Motor neuron (in vitro differentiated cells): Measurements from ENCODE around the gene PDE4C. TPM values are rescaled to one million over a fixed set of nuclear protein-coding genes. Genes with fewer than 3 reads are reported as not detected.

Experiments used
- ATAC-seq, 8 experiments: fragments of 200-7000 bp; cut with Tn5 transposase; replicated peaks in 6 of 8; 2 replicates each; pipeline ENCODE4 v1.8.0; 2021; ENCODE audit warnings: mild to moderate bottlenecking in 8 of 8, moderate library complexity in 8 of 8
- H3K27ac ChIP-seq, 2 donors: fragments of 250-450 bp; sonication (Bioruptor Pico); 2 replicates each; pipeline ENCODE4 v1.9.0; 2021; ENCODE audit warnings: antibody characterized with exemption in 2 of 2, mild to moderate bottlenecking in 2 of 2, moderate library complexity in 1 of 2
- H3K4me1 ChIP-seq, 2 donors: fragments of 250-450 bp; sonication (Bioruptor Pico); replicated peaks in 1 of 2; 2 replicates each; pipeline ENCODE4 v1.6.1; 2021; ENCODE audit warnings: antibody characterized with exemption in 2 of 2, mild to moderate bottlenecking in 2 of 2, moderate library complexity in 1 of 2
- H3K4me3 ChIP-seq, 5 donors: fragments of 250-450 bp; sonication (Bioruptor Pico); 2 replicates each; pipeline ENCODE4 v1.9.0; 2021; ENCODE audit warnings: antibody characterized with exemption in 5 of 5, mild to moderate bottlenecking in 5 of 5, moderate library complexity in 4 of 5
- WGBS, 10 experiments: fragments of 450-650 bp; shearing (Covaris generic); methylation state at CpG; one replicate each; pipeline ENCODE4 v1.0.0; 2022; 5-methylcytosine and 5-hydroxymethylcytosine counted together
- in situ Hi-C, 9 experiments: fragments of 400-800 bp; cut with MboI; loops; one replicate each; pipeline ENCODE4 v1.15.0; 2021; ENCODE audit warnings: low sequenced_read_pairs in 9 of 9, low pct_unique_long_range_greater_than_20kb in 2 of 9; ENCODE audit not compliant: unreplicated experiment in 9 of 9
- total RNA-seq, 8 experiments: library from RNA; unstranded; fragments of 300-600 nt; gene quantifications; 2 replicates each; pipeline versions ENCODE4 v1.2.3 to v1.2.4, GENCODE V29; 2022

PDE4C gene
- total RNA-seq, 8 experiments from 2014 or later = 1.3 to 4.3 (median 2.5) TPM

GRCh38 chr19:18251587-18252369 lies 25.5 kb upstream of the PDE4C start:
- in situ Hi-C loops = no loop called here
- no peak overlapping the region for H3K27ac ChIP-seq
- 0 to 35% (median 0%) methylated on average over 2 to 10 of the region's 23 CpGs; no CpG with 5 or more reads in 6 of the 10 experiments for WGBS, 10 experiments
- no peak overlapping the region for H3K4me3 ChIP-seq
- peak; percentile 63 to 88 (median 78) for ATAC-seq
- no peaks in the 10 kb centered on the region for H3K4me1 ChIP-seq

- Histone ChIP-seq H3K27ac (no peak overlapping the region), H3K4me3 (no peak overlapping the region), H3K4me1 (no peaks in the 10 kb centered on the region)
- WGBS, 10 experiments = 60 to 100% (median 67%) methylated on average over 1 to 3 of the region's 5 CpGs; no CpG with 5 or more reads in 7 of the 10 experiments
- in situ Hi-C loops = no loop called here
- ATAC-seq = no peak
Measured at GRCh38 chr19:18249834-18250233, 23.6 kb upstream of the PDE4C start.

GRCh38 chr19:18245297-18245696 lies 19.1 kb upstream of the PDE4C start:
- H3K4me1 ChIP-seq = no peaks in the 10 kb centered on the region
- H3K4me3 ChIP-seq = no peak overlapping the region
- WGBS, 10 experiments = 10 to 81% (median 62%) methylated on average over 1 to 5 of the region's 7 CpGs
- no peak for ATAC-seq
- in situ Hi-C loops = no loop called here
- no peak overlapping the region for H3K27ac ChIP-seq

DNA sequence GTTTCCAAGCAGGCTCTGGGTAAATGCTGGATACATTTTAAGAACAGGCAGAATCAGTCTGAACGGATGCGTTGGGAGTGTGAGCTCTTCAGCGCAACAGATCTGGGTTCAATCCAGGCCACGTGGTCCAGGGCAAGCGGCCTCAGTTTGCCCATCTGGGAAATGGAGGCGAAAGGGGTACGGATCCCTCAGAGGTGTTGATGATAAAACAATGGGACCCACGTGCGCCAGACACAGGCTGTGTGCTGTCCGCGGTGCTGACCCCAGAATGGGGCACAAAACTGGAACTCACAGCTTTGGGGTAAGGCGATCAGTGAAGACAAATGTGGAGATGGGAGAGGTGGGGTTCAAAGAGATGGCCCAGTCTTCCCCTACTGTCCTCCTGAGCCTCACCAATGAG lies 13.1 kb upstream of the PDE4C start:
- Histone ChIP-seq H3K27ac (no peak overlapping the region), H3K4me1 (peaks cover under 1 to 2% of the 10 kb centered on the region in 2 donors), H3K4me3 (no peak overlapping the region)
- in situ Hi-C loops = no loop called here
- no peak for ATAC-seq
- WGBS, 10 experiments = 19 to 80% (median 49%) methylated on average over 1 to 8 of the region's 12 CpGs; no CpG with 5 or more reads in 4 of the 10 experiments

- peaks cover 13 to 20% of the 10 kb centered on the region in 2 donors for H3K4me1 ChIP-seq
- H3K4me3 ChIP-seq = peak overlapping the region; percentile 39 to 62 (median 46)
- H3K27ac ChIP-seq = no peak overlapping the region
- no peak for ATAC-seq
- WGBS, 10 experiments = 0 to 80% (median 22%) methylated on average over 1 to 2 of the region's 6 CpGs; no CpG with 5 or more reads in 6 of the 10 experiments
- in situ Hi-C loops = no loop called here
Measured at GRCh38 chr19:18234194-18234593, 8.0 kb upstream of the PDE4C start.

DNA sequence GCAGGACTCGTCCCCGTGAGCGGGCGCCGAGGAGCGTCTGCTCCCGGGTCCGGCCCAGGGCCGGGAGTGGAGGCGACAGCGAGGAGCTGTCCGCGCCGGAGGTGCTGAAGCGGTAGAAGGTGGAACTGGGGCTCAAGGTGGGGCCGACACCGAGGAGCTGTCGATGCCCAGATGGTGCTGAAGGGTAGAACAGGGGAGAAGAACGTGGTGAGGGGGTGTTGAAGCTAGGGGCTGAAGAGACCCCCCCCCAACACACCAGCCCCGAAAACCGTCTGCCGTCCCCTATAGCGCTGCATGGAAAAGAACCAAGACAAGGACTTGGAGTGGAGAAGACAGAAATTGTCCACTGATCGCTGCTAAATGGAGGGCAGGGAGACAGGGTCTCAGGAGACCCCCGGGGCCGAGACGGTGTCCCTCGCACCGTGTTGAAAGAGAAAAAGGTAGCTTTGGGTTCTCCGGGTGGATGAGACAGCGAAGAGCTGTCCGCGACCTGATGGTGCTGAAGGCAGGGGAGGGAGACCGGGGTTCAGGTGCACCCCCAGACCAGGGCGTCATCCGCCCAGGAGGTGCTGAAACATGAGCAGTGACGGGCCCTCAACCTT lies 7.1 kb upstream of the PDE4C start:
- 8 to 50% (median 12%) methylated on average over 2 to 8 of the region's 37 CpGs; no CpG with 5 or more reads in 4 of the 10 experiments for WGBS, 10 experiments
- H3K27ac ChIP-seq = peak overlapping the region; percentile 16 to 36
- H3K4me3 ChIP-seq = peak overlapping the region; percentile 39 to 62 (median 46)
- peak; percentile 49 to 97 (median 64) for ATAC-seq
- in situ Hi-C loops = no loop called here
- H3K4me1 ChIP-seq = peaks cover 13 to 20% of the 10 kb centered on the region in 2 donors

DNA sequence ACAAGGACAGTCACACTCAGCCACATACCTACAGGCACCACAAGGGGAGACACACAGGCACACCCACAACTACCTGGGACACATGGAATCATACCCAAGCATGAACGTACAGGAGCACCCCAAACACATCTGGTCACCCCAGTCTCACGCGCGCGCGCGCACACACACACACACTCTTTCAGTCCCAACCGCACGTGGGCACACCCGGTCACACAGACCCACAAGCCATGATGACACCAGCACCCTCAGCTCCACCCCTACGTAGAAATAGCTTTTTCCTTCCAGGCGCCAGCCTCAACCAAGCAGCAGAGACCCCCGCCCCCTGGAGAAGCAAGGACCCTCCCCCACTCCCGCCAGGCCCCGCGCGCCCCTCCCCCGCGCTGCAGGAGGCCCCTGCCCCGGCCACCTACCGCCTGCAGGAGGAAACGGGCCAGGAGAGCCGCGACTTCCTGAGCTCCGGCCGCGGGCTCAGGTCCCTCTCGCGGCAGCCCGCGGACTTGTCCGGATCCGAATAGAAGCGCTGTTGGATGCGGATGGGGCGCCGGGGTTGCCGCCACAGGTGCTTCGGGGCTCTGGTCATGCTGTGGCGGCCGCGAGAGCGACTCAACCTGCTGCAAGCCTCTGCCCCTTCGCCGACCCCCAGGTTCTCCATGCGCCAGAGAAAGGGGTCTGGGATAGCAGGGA lies 6.4 kb upstream of the PDE4C start:
- in situ Hi-C loops = no loop called here
- Histone ChIP-seq H3K4me1 (peaks cover 13 to 20% of the 10 kb centered on the region in 2 donors), H3K27ac (peak overlapping the region; percentile 35 to 36), H3K4me3 (peak overlapping the region; percentile 39 to 62 (median 46))
- peak; percentile 45 to 90 (median 85) for ATAC-seq
- 8% methylated on average over 5 of the region's 46 CpGs; no CpG with 5 or more reads in 9 of the 10 experiments for WGBS, 10 experiments

- no peak overlapping the region for H3K4me3 ChIP-seq
- peak in 2 of 8 experiments; percentile 2 to 5 for ATAC-seq
- peaks cover 13 to 20% of the 10 kb centered on the region in 2 donors for H3K4me1 ChIP-seq
- no peak overlapping the region for H3K27ac ChIP-seq
- whole genome bisulfite sequencing, 10 experiments = 0 to 20% methylated on average over 1 of the region's 4 CpGs; no CpG with 5 or more reads in 8 of the 10 experiments
- in situ Hi-C loops = no loop called here
Measured at GRCh38 chr19:18231775-18232174, 5.5 kb upstream of the PDE4C start.

DNA sequence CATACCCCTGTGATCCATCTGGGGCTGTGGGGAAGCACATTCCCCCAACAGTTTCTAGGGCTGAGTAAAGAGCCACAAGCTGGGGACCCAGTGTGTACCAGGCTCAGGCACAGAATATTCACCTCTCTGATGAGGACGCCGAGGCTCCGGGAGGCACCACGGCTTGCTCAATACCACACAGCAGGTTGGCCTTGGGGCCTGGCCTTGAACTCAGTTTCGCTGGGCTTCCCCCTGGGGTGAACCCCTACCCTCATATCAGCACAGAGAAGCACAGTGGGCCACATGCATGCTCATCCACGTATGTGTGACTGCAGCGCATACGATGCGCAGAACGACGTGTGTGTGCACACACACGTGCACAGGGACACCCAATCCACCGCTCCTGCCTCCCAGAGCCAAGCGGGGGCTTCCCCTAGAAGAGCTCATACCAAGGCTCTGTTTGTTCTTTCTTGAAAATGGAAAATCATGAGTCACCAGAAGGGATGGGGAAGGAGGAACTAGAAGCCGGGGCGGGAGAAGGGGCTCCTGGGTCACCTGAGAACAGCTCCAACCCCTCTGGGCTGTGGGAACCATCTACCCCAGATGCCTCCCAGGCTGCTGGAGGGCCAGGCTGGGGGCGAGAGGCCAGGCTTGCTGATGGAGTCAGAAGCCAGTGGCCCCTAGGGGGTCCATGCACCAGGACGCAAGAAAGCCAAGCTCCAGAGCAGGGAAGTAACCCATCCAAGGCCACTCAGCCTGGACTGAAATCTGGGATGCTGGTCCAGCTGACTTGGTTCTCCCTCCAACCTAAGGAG lies 4.9 kb upstream of the PDE4C start:
- WGBS, 10 experiments = 50 to 89% (median 75%) methylated on average over 3 to 4 of the region's 18 CpGs; no CpG with 5 or more reads in 7 of the 10 experiments
- Histone ChIP-seq H3K4me3 (no peak overlapping the region), H3K27ac (peak overlapping the region in 1 of 2 donors; percentile 42), H3K4me1 (peaks cover 15 to 22% of the 10 kb centered on the region in 2 donors)
- in situ Hi-C loops = no loop called here
- peak in 6 of 8 experiments; percentile 2 to 38 (median 20) for ATAC-seq

- WGBS, 10 experiments = 10 to 100% (median 71%) methylated on average over 1 to 4 of the region's 4 CpGs; no CpG with 5 or more reads in 3 of the 10 experiments
- in situ Hi-C loops = no loop called here
- no peak for ATAC-seq
Measured at GRCh38 chr19:18229915-18230314, 3.7 kb upstream of the PDE4C start.

GRCh38 chr19:18229474-18229873 lies 3.2 kb upstream of the PDE4C start:
- no peak overlapping the region for H3K27ac ChIP-seq
- H3K4me1 ChIP-seq = peaks cover 20 to 35% of the 10 kb centered on the region in 2 donors
- in situ Hi-C loops = no loop called here
- no peak overlapping the region for H3K4me3 ChIP-seq
- WGBS, 10 experiments = 0 to 100% (median 53%) methylated on average over 1 to 5 of the region's 5 CpGs; no CpG with 5 or more reads in 3 of the 10 experiments
- no peak for ATAC-seq

More at GRCh38 chr19:18229915-18230314, 3.7 kb upstream of the PDE4C start:
- Histone ChIP-seq H3K4me3 (no peak overlapping the region), H3K4me1 (peaks cover 20 to 34% of the 10 kb centered on the region in 2 donors), H3K27ac (no peak overlapping the region)

- in situ Hi-C loops = no loop called here
- no peak for ATAC-seq
- 55 to 92% (median 68%) methylated on average over 2 to 6 of the region's 6 CpGs; no CpG with 5 or more reads in 6 of the 10 experiments for WGBS, 10 experiments
- Histone ChIP-seq H3K27ac (no peak overlapping the region), H3K4me1 (peaks cover 14 to 34% of the 10 kb centered on the region in 2 donors), H3K4me3 (no peak overlapping the region)
Measured at GRCh38 chr19:18227781-18228271, 1.6 kb upstream of the PDE4C start.
